Esophagus muscularis mucosa (tissue), 3 donors: ENCODE measurements around the gene ZBTB32.

Source experiments
- POLR2A ChIP-seq: fragments of 450-650 bp; IDR thresholded peaks from one replicate; pipeline ENCODE4 v1.6.1; 2017; ENCODE audit warnings: antibody characterized with exemption, moderate library complexity, mild to moderate bottlenecking, low read depth
- POLR2AphosphoS5 ChIP-seq, 2 donors: sonication (generic); formaldehyde crosslinking; IDR thresholded peaks; one replicate each; pipeline ENCODE4 v1.6.1; 2017; ENCODE audit warnings: antibody characterized with exemption in 2 of 2
- TF ChIP-seq, protein P1 (sequence below), 3 experiments: fragments of 200-600 bp in 2 of 3; fragments of 450-650 bp in 1 of 3; sonication (generic) in 2 of 3; IDR thresholded peaks; one replicate each; pipeline ENCODE4 v1.5.1; 2017 to 2019; ENCODE audit warnings: antibody characterized with exemption in 3 of 3, mild to moderate bottlenecking in 2 of 3, moderate library complexity in 1 of 3

DNA sequence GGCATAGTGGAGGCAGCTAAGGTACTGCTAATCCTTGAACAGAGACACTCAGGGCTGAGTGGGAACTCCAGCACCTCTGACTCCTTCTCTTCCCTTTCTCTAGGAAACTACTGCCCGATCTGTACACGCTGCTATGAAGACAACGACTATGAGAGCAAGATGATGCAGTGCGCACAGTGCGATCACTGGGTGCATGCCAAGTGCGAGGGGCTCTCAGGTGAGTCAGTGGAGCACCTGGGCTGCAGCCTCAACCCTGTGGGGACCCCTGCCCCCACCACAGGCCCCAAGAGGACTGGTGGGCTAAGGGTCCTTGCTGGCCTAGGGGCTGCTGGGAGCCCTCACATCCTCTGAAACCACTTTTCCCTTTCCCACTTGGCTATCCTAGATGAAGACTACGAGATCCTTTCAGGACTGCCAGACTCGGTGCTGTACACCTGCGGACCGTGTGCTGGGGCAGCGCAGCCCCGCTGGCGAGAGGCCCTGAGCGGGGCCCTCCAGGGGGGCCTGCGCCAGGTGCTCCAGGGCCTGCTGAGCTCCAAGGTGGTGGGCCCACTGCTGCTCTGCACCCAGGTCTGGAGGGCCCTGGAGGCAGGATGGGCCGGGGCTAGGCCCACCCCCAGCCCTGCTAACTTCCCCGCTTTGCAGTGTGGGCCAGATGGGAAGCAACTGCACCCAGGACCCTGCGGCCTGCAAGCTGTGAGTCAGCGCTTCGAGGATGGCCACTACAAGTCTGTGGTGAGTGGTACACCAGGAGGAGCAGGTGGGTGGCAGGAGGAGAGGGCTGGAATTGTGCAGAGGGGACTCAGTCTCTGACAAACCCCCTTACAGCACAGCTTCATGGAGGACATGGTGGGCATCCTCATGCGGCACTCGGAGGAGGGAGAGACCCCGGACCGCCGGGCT lies 22.9 kb downstream of the ZBTB32 start:
- TF ChIP-seq, protein P1, sequence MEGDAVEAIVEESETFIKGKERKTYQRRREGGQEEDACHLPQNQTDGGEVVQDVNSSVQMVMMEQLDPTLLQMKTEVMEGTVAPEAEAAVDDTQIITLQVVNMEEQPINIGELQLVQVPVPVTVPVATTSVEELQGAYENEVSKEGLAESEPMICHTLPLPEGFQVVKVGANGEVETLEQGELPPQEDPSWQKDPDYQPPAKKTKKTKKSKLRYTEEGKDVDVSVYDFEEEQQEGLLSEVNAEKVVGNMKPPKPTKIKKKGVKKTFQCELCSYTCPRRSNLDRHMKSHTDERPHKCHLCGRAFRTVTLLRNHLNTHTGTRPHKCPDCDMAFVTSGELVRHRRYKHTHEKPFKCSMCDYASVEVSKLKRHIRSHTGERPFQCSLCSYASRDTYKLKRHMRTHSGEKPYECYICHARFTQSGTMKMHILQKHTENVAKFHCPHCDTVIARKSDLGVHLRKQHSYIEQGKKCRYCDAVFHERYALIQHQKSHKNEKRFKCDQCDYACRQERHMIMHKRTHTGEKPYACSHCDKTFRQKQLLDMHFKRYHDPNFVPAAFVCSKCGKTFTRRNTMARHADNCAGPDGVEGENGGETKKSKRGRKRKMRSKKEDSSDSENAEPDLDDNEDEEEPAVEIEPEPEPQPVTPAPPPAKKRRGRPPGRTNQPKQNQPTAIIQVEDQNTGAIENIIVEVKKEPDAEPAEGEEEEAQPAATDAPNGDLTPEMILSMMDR (IDR thresholded peaks at IDR 0.05) = no peak
- no peak for TF ChIP-seq POLR2A
- no peak for TF ChIP-seq POLR2AphosphoS5 (IDR thresholded peaks at IDR 0.05)
